Breast epithelium (tissue), 3 donors: Measurements from ENCODE around the gene GMDS.

Experiments
- POLR2A ChIP-seq: fragments of 450-650 bp; IDR thresholded peaks from one replicate; pipeline ENCODE4 v1.6.1; 2016; ENCODE audit warnings: antibody characterized with exemption, mild to moderate bottlenecking, moderate library complexity
- TF ChIP-seq, protein P1 (sequence below), 3 donors: fragments of 450-650 bp; IDR thresholded peaks; one replicate each; pipeline ENCODE4 v1.5.1; 2016 to 2017; ENCODE audit warnings: antibody characterized with exemption in 3 of 3, mild to moderate bottlenecking in 3 of 3, moderate library complexity in 3 of 3

DNA sequence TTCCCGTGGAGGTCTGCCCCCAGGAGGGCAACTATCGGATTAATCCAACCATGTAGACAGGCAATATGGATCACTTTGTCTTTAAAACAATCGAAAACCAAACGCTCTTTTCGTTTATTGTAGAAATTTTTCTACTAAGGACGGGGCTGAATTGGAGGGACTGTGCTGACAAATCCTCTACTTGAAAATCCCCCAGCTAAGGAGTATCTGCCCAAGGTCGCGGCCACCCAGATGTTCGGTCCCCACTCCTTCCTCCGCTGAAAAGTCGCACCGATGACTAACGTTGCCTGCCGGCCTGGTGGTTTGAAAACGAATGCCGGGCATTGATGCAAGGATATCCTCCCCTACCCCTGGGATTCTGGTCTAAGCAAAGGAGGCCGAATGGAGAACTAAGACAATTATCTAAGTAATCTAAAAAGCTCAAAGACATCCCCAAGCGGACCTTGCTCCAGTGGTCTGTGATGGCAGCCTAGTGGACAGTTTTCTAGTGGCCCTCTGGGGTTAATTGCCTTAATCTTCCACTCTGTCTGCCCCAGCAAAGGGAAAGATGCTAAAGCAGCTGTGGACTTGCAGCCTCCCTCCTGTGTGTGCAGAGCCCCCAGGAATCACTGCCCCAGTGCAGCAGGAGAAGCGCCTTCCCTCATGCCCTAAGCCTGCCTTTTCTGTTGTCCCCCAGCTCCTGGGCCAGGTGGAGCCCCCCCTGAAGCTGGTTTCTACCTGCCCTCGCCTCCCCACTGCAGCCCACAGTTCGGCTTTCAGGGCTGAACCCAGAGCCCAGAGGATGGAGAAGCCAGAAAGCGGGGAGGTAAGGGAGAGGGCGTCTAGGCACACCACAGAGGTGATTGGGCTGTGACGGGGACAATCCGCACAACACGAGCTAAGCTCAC is 639.3 kb downstream of the GMDS start:
- TF ChIP-seq, protein P1, sequence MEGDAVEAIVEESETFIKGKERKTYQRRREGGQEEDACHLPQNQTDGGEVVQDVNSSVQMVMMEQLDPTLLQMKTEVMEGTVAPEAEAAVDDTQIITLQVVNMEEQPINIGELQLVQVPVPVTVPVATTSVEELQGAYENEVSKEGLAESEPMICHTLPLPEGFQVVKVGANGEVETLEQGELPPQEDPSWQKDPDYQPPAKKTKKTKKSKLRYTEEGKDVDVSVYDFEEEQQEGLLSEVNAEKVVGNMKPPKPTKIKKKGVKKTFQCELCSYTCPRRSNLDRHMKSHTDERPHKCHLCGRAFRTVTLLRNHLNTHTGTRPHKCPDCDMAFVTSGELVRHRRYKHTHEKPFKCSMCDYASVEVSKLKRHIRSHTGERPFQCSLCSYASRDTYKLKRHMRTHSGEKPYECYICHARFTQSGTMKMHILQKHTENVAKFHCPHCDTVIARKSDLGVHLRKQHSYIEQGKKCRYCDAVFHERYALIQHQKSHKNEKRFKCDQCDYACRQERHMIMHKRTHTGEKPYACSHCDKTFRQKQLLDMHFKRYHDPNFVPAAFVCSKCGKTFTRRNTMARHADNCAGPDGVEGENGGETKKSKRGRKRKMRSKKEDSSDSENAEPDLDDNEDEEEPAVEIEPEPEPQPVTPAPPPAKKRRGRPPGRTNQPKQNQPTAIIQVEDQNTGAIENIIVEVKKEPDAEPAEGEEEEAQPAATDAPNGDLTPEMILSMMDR (IDR thresholded peaks at IDR 0.05) = no peak
- no peak for TF ChIP-seq POLR2A
